Upper lobe of left lung (tissue), 6 donors: Measurements from ENCODE around the gene TC2N. TPM values are rescaled to one million over a fixed set of nuclear protein-coding genes. Genes with fewer than 3 reads are reported as not detected.

ENCODE experiments used
- ATAC-seq, 2 donors: fragments of 200-7000 bp; cut with Tn5 transposase; one replicate each; pipeline ENCODE4 v1.9.1; 2022; ENCODE audit warnings: mild to moderate bottlenecking in 2 of 2, moderate library complexity in 2 of 2; ENCODE audit not compliant: low FRiP score in 2 of 2
- DNase-seq, 2 donors: peaks; one replicate each; pipeline ENCODE4 v3.0.0-alpha.2; 2019 to 2020
- H3K27ac ChIP-seq, 4 donors: fragments of 200-600 bp; sonication (generic); one replicate each; pipeline ENCODE4 v1.5.1; 2016 to 2019
- H3K27me3 ChIP-seq, 4 donors: fragments of 200-600 bp; sonication (generic); one replicate each; pipeline ENCODE4 v1.5.1; 2017 to 2019
- H3K36me3 ChIP-seq, 4 donors: fragments of 200-600 bp; sonication (generic); one replicate each; pipeline ENCODE4 v1.5.1; 2016 to 2019
- H3K4me1 ChIP-seq, 4 donors: fragments of 200-600 bp; sonication (generic); one replicate each; pipeline ENCODE4 v1.5.1; 2018 to 2019
- H3K4me3 ChIP-seq, 4 donors: fragments of 200-600 bp; sonication (generic); one replicate each; pipeline ENCODE4 v1.5.1; 2017 to 2019; ENCODE audit warnings: mild to moderate bottlenecking in 2 of 4, moderate library complexity in 1 of 4
- H3K9me3 ChIP-seq, 4 donors: fragments of 200-600 bp; sonication (generic); one replicate each; pipeline ENCODE4 v1.5.1; 2018 to 2019
- EP300 ChIP-seq, 4 donors: sonication (generic); formaldehyde crosslinking; IDR thresholded peaks; one replicate each; pipeline ENCODE4 v1.5.1; 2017; ENCODE audit warnings: antibody characterized with exemption in 4 of 4, control low read depth in 2 of 4
- POLR2A ChIP-seq, 4 donors: fragments of 450-650 bp; IDR thresholded peaks; one replicate each; pipeline ENCODE4 v1.5.1; 2016 to 2017; ENCODE audit warnings: antibody characterized with exemption in 4 of 4, mild to moderate bottlenecking in 2 of 4
- POLR2AphosphoS5 ChIP-seq, 2 donors: sonication (generic); formaldehyde crosslinking; IDR thresholded peaks; one replicate each; pipeline ENCODE4 v1.5.1; 2017; ENCODE audit warnings: antibody characterized with exemption in 2 of 2
- WGBS, 2 donors: methylation state at CpG; one replicate each; pipeline ENCODE4 v1.1.5; 2017 to 2018; 5-methylcytosine and 5-hydroxymethylcytosine counted together
- total RNA-seq, 6 donors: library from RNA; depleted of rRNA in 4 of 6; stranded (reverse); fragments of >200 nt in 4 of 6; gene quantifications; one replicate each; pipeline versions ENCODE4 v1.1.0 to v1.2.1, GENCODE V29; 2016 to 2021
- TF ChIP-seq, protein P1 (sequence below), 6 experiments: fragments of 450-650 bp in 4 of 6; fragments of 200-600 bp in 2 of 6; sonication (generic) in 2 of 6; IDR thresholded peaks; one replicate each; pipeline ENCODE4 v1.5.1; 2016 to 2019; ENCODE audit warnings: antibody characterized with exemption in 6 of 6
- donor health status: DM: no; HTN: no; CAD: no; lungs with moderate emphysema.
- donor health status: DM: no; HTN: yes; CAD: no; lungs with severe emphysema.

The TC2N gene
- total RNA-seq, 6 donors from 2014 or later, result 21.0 to 121 (median 49.6) TPM

DNA sequence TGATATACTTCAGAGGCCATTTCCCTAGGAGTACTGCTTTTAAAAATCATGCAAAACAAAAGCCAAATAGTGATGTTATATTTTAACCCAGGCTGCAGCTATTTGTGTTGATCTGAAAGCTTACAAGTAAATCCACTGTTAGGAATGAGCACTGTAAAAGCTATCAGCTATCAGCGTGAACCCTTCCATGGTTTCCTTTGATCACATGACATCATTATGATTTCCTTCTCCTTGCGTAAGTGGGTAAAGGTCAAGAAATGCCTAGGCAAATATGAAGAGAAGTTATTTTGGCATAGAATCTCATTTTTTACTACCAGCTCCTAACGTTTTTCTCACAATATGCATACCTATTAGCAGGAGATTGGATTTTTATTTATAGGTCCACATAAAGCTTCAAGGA is 86.9 kb downstream of the TC2N start:
- WGBS, 2 donors, result 39 to 44% methylated on average over 3 of the region's 3 CpGs
- no peaks in the 10 kb centered on the region for H3K9me3 ChIP-seq
- ATAC-seq, result no peak
- no peak for DNase-seq
- no peak overlapping the region for H3K4me3 ChIP-seq
- TF ChIP-seq POLR2AphosphoS5 (IDR thresholded peaks at IDR 0.05), result no peak
- TF ChIP-seq, protein P1, sequence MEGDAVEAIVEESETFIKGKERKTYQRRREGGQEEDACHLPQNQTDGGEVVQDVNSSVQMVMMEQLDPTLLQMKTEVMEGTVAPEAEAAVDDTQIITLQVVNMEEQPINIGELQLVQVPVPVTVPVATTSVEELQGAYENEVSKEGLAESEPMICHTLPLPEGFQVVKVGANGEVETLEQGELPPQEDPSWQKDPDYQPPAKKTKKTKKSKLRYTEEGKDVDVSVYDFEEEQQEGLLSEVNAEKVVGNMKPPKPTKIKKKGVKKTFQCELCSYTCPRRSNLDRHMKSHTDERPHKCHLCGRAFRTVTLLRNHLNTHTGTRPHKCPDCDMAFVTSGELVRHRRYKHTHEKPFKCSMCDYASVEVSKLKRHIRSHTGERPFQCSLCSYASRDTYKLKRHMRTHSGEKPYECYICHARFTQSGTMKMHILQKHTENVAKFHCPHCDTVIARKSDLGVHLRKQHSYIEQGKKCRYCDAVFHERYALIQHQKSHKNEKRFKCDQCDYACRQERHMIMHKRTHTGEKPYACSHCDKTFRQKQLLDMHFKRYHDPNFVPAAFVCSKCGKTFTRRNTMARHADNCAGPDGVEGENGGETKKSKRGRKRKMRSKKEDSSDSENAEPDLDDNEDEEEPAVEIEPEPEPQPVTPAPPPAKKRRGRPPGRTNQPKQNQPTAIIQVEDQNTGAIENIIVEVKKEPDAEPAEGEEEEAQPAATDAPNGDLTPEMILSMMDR (IDR thresholded peaks at IDR 0.05), result no peak
- TF ChIP-seq POLR2A (IDR thresholded peaks at IDR 0.05), result no peak
- no peak for TF ChIP-seq EP300 (IDR thresholded peaks at IDR 0.05)
- no peak overlapping the region for H3K27ac ChIP-seq
- no peaks in the 10 kb centered on the region for H3K4me1 ChIP-seq
- H3K27me3 ChIP-seq, result no peaks in the 10 kb centered on the region
- peaks cover 0 to 5% (median 0%) of the 10 kb centered on the region in 4 donors for H3K36me3 ChIP-seq

DNA sequence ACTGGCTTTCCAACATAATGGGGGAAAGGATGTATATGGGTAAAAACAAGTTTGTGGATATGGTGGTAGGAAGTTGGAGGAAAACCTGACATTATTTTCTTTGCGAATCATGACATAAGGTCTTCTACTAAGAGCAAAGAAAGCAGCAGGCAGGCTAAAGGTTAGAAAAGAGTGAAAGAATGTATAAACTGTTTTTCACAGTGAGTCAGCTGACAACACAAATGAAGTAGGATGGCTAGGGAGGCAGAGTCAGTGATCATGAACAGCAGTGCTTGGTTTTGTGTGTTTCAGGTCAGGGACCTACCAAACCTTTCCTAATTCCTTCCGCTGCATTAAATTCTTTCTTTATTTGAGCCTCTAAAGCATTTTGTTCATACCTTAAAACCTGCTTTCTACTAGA is 89.1 kb downstream of the TC2N start:
- DNase-seq, result no peak
- Histone ChIP-seq H3K4me3 (no peak overlapping the region), H3K27ac (no peak overlapping the region), H3K36me3 (peaks cover 0 to under 1% (median 0%) of the 10 kb centered on the region in 4 donors), H3K27me3 (no peaks in the 10 kb centered on the region), H3K9me3 (no peaks in the 10 kb centered on the region), H3K4me1 (no peaks in the 10 kb centered on the region)
- no peak for ATAC-seq
- TF ChIP-seq, protein P1 (IDR thresholded peaks at IDR 0.05), result no peak
- no peak for TF ChIP-seq EP300 (IDR thresholded peaks at IDR 0.05)
- no peak for TF ChIP-seq POLR2A (IDR thresholded peaks at IDR 0.05)
- TF ChIP-seq POLR2AphosphoS5 (IDR thresholded peaks at IDR 0.05), result no peak
- 92 to 93% methylated on average over 2 of the region's 2 CpGs for WGBS, 2 donors

DNA sequence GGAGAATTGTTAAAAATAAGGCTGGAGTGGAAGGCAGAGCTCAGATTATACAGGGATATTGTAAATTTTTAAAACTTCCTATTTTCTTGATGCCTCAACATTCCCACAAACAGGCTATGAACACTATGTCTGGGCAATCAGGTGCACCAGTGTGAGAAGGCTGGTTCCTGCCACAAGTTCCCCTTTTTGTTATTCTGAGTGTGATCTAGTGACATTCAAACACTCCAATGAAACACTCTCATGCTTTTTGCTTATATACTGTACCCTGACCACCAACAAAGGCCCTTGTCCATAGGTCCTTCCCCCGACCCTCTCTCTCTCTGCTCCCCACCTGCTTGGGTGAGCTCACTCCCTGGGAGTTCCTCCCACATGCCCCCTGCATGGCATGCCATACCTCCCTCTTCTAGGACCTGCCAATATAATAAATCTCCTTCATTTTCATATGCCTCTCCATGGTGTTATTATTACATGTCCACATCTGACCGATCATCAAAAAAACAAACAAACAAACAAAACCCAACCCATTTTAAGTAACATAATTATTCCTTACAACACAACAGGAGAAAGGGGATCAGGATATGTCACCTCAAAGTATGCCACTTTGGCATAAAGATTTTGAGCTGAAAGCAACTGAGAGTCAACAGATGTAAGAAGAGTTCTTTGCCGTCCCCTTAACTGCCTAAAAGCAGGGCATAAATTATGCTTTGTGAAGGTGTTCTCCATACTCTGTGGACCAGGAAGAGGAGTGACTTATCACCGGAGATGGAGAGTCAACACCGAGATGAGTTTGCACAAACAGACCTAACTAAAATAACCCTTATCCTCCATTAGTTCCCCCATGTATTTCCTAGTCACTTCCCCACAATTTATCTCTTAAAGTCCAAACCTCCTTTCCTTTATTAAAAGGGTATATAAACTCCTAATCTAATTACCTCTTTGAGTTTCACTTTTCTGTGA is 92.9 kb downstream of the TC2N start:
- TF ChIP-seq POLR2A (IDR thresholded peaks at IDR 0.05) (no peak), POLR2AphosphoS5 (IDR thresholded peaks at IDR 0.05) (no peak), EP300 (IDR thresholded peaks at IDR 0.05) (no peak)
- TF ChIP-seq, protein P1 (IDR thresholded peaks at IDR 0.05), result no peak
- H3K4me1 ChIP-seq, result no peaks in the 10 kb centered on the region
- no peaks in the 10 kb centered on the region for H3K27me3 ChIP-seq
- H3K27ac ChIP-seq, result no peak overlapping the region
- ATAC-seq, result no peak
- no peak overlapping the region for H3K4me3 ChIP-seq
- H3K9me3 ChIP-seq, result no peaks in the 10 kb centered on the region
- WGBS, 2 donors, result 61 to 63% methylated on average over 5 of the region's 5 CpGs
- DNase-seq, result no peak
- H3K36me3 ChIP-seq, result no peaks in the 10 kb centered on the region

DNA sequence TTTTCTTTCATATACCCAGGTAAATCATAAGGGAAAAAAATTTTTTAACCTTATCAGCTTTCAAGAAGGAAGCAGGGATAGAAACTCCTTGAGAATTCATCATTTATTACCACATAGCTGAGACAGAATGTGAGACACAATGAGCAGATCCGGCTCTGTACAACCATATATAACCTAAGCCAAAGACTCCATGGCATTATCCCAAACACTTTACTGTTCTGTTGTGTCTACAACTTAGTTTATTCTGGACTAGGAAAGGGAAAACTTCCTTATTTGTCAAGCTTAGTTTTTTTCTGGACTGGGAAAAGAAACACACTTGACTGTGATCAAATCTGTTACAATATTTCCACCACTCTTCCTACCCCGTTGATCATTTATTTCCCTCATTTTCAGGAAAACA is 97.2 kb downstream of the TC2N start:
- Histone ChIP-seq H3K27me3 (no peaks in the 10 kb centered on the region), H3K36me3 (no peaks in the 10 kb centered on the region), H3K9me3 (no peaks in the 10 kb centered on the region), H3K4me1 (no peaks in the 10 kb centered on the region), H3K27ac (no peak overlapping the region), H3K4me3 (no peak overlapping the region)
- TF ChIP-seq POLR2A (IDR thresholded peaks at IDR 0.05), result no peak
- ATAC-seq, result no peak
- WGBS, 2 donors, result 58 to 65% methylated on average over 2 of the region's 2 CpGs
- DNase-seq, result no peak

DNA sequence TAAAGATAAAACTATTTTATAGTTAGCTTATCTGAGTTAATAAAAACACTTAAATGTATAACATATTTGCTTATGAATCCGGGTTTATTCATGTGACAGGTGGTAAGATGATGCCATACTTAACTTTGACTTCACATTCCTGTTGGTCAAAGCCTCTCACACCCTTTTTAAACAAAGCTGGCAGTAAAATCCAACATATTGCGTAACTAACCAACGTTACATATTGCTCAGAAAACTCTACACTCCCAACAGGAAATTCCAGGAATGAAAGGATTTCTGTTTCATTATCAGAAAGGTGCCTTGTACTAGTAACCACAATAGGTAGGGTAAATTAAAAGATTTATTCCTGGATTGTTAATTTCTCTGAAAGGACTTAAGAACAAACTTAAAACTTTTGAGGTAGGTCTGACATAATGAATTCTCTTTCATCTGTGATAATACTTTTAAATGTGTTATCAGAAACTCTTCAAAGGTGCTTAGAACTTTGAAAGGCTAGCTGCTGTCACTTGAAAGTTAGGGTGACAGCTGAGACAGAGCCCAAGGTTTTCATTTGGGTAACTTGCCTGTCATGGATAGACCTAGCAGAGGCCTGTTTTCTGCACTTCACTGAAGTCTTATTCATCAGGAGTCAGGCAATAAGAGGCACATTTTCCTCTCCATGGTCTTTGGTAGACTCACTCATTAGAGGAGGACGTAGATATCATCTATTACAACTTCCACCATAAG is 111.6 kb downstream of the TC2N start:
- DNase-seq (no peak), ATAC-seq (peak; percentile 35 to 62)
- Histone ChIP-seq H3K36me3 (no peaks in the 10 kb centered on the region), H3K9me3 (peaks cover 0 to 8% (median 0%) of the 10 kb centered on the region in 4 donors), H3K4me1 (peaks cover 3 to 24% (median 12%) of the 10 kb centered on the region in 4 donors), H3K27me3 (no peaks in the 10 kb centered on the region), H3K27ac (peak overlapping the region in 3 of 4 donors; percentile 23 to 46 (median 46)), H3K4me3 (no peak overlapping the region)
- WGBS, 2 donors, result 25 to 28% methylated on average over 4 of the region's 4 CpGs
- TF ChIP-seq EP300 (IDR thresholded peaks at IDR 0.05) (no peak), POLR2AphosphoS5 (IDR thresholded peaks at IDR 0.05) (peak in 1 of 2 donors; percentile 10)
